Activated CD8-positive, alpha-beta T cell treated with anti-CD3 and anti-CD28 coated beads for 36 hours (primary cell): ENCODE results near the gene NAGA. TPM values are rescaled to one million over a fixed set of nuclear protein-coding genes. Genes with fewer than 3 reads are reported as not detected.
A peak's percentile ranks its signal among the peaks of the same experiment; 100 is the strongest.

ENCODE experiments used
- ATAC-seq: fragments of 200-7000 bp; cut with Tn5 transposase; one replicate; pipeline ENCODE4 v1.10.0; 2021; ENCODE audit warnings: mild to moderate bottlenecking, moderate library complexity
- CTCF ChIA-PET: fragments of 350-600 bp; sonication (Branson Sonifier 250); formaldehyde crosslinking; loops from one replicate; lab custom pipeline; 2021; ENCODE audit warnings: antibody characterized with exemption; lab: Charles Lee
- POLR2A ChIA-PET: fragments of 350-600 bp; sonication (Branson Sonifier 250); formaldehyde crosslinking; loops from one replicate; lab custom pipeline; 2021; ENCODE audit warnings: antibody characterized with exemption; lab: Charles Lee
- DNase-seq: peaks from one replicate; pipeline ENCODE4 v3.0.0-alpha.2; 2020
- H3K27ac Mint-ChIP-seq: one replicate; pipeline ENCODE4 v1.8.0; 2021; ENCODE audit warnings: mild to moderate bottlenecking, mixed read lengths
- H3K27me3 Mint-ChIP-seq: one replicate; pipeline ENCODE4 v1.8.0; 2021; ENCODE audit warnings: mixed read lengths
- H3K36me3 Mint-ChIP-seq: one replicate; pipeline ENCODE4 v1.8.0; 2021; ENCODE audit warnings: low read depth, mixed read lengths
- H3K4me1 Mint-ChIP-seq: one replicate; pipeline ENCODE4 v1.8.0; 2021; ENCODE audit warnings: low read depth, mixed read lengths
- H3K4me3 Mint-ChIP-seq: one replicate; pipeline ENCODE4 v1.8.0; 2021; ENCODE audit warnings: mild to moderate bottlenecking, moderate library complexity, mixed read lengths
- H3K9me3 Mint-ChIP-seq: one replicate; pipeline ENCODE4 v1.8.0; 2021; ENCODE audit warnings: mixed read lengths
- intact Hi-C: fragments of 100-400 bp; cut with micrococcal nuclease; formaldehyde crosslinking; loops from one replicate; pipeline ENCODE4 v1.10.0; 2022
- total RNA-seq, 2 experiments: library from RNA; stranded (reverse); gene quantifications; one replicate each; pipeline ENCODE4 v1.2.3, GENCODE V29; 2021
- TF ChIP-seq, protein P1 (sequence below): fragments of 200-600 bp; IDR thresholded peaks from one replicate; pipeline ENCODE4 v1.8.0; 2022; ENCODE audit warnings: antibody characterized with exemption, mild to moderate bottlenecking

Gene NAGA
- total RNA-seq, 2 experiments from 2014 or later, result 9.3 to 9.4 TPM

- intact Hi-C loops, result loop anchor here (10.0 kb wide), 1 partner anchor 355 kb away; the partner anchor contains the start of gene NFAM1
- Mint-ChIP-seq H3K27me3 (no peaks in the 10 kb centered on the region), H3K9me3 (no peaks in the 10 kb centered on the region), H3K4me3 (peak overlapping the region; percentile 94), H3K36me3 (peaks cover 19% of the 10 kb centered on the region), H3K4me1 (peaks cover 20% of the 10 kb centered on the region), H3K27ac (peak overlapping the region; percentile 95)
- TF ChIP-seq, protein P1, sequence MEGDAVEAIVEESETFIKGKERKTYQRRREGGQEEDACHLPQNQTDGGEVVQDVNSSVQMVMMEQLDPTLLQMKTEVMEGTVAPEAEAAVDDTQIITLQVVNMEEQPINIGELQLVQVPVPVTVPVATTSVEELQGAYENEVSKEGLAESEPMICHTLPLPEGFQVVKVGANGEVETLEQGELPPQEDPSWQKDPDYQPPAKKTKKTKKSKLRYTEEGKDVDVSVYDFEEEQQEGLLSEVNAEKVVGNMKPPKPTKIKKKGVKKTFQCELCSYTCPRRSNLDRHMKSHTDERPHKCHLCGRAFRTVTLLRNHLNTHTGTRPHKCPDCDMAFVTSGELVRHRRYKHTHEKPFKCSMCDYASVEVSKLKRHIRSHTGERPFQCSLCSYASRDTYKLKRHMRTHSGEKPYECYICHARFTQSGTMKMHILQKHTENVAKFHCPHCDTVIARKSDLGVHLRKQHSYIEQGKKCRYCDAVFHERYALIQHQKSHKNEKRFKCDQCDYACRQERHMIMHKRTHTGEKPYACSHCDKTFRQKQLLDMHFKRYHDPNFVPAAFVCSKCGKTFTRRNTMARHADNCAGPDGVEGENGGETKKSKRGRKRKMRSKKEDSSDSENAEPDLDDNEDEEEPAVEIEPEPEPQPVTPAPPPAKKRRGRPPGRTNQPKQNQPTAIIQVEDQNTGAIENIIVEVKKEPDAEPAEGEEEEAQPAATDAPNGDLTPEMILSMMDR, result no peak
- peak; percentile 38 for DNase-seq
- ChIA-PET CTCF (interaction anchor here (1.2 to 2.3 kb wide), 4 partner anchors 10 to 383 kb away, joined by 3 to 8 read pairs (median 4); partner anchors contain the start of gene NDUFA6), POLR2A (interaction anchor here (0.6 to 9.6 kb wide), 8 partner anchors 10 to 396 kb away, joined by 3 to 118 read pairs (median 3); partner anchors contain the start of genes NAGA, NDUFA6 and WBP2NL)
- no peak for ATAC-seq
Observed at GRCh38 chr22:42080287-42080686, 9.7 kb upstream of the NAGA start.

- H3K27ac Mint-ChIP-seq, result peak within 1 kb of the TSS; percentile 95
- CTCF ChIA-PET, result interaction anchor here (0.7 to 2.3 kb wide), 7 partner anchors 11 to 383 kb away, joined by 3 to 8 read pairs (median 4); partner anchors contain the start of gene NDUFA6
Observed at GRCh38 chr22:42079319-42080251, 9.0 kb upstream of the NAGA start, which contains the start of gene SMDT1. Gene SMDT1, plus strand, starts transcription at chr22:42079700. Its CDS starts 69 bp downstream, at chr22:42079769.

DNA sequence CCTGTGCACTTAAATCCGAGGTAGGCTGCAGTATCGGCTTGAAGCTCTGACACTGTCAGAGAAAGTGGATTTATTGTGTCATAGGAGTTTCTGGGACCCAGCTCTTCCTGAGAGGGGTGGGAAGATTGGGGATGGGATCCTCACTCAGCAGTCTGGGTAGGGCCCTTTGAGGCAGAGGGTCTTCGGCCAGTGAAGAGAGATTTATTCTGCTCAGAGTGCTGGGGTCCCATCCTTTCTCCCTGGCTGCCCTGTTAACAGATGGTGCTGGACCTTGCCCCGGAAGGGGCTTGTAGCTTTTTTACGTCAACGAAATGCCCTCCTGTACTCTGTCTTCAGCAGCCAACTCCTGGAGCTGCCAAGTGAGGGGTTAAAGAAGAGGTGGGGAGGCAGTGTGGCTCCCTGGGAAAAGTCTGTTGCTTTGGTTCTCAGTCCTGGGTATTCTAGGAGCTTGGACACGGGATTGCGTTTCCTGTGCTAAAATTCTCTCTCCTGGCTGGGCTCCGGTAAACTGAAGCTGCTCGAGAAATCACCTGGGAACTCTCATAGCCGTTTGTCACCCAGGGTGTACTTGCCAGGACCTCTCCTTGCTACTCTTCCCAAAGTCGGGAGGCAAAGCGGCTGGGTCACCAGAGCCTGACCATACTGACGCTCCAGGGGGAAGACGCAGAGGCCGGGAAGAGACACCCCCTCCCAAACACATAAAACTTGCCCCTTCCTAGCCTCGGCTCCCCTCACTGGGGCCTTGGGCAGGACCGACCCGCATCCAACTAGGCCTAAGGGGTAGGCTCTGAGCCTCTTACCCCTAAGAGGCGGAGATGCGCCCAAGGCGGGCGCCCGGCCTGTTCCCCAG lies 8.1 kb upstream of the NAGA start:
- H3K27me3 Mint-ChIP-seq, result no peaks in the 10 kb centered on the region
- POLR2A ChIA-PET, result interaction anchor here (1.2 to 9.6 kb wide), 8 partner anchors 9 to 366 kb away, joined by 3 to 118 read pairs (median 4); partner anchors contain the start of genes NAGA, NDUFA6 and WBP2NL
- peaks cover 12% of the 10 kb centered on the region for H3K36me3 Mint-ChIP-seq
- ATAC-seq (no peak), DNase-seq (no peak)
- peak overlapping the region; percentile 94 for H3K4me3 Mint-ChIP-seq
- peak overlapping the region; percentile 95 for H3K27ac Mint-ChIP-seq
- CTCF ChIA-PET, result interaction anchor here (0.7 to 2.3 kb wide), 5 partner anchors 9 to 366 kb away, joined by 3 to 8 read pairs (median 4); partner anchors contain the start of gene NDUFA6
- H3K4me1 Mint-ChIP-seq, result peaks cover 24% of the 10 kb centered on the region
- intact Hi-C loops, result loop anchor here (10.0 kb wide), 1 partner anchor 134 kb away; the partner anchor contains the start of gene CENPM
- TF ChIP-seq, protein P1, result no peak
- H3K9me3 Mint-ChIP-seq, result no peaks in the 10 kb centered on the region

More at GRCh38 chr22:42079319-42080251, 9.0 kb upstream of the NAGA start, which contains the start of gene SMDT1:
- POLR2A ChIA-PET, result interaction anchor here (1.1 to 9.6 kb wide), 11 partner anchors 10 to 365 kb away, joined by 3 to 118 read pairs (median 3); partner anchors contain the start of genes NAGA, NDUFA6 and WBP2NL
- intact Hi-C loops, result loop anchor here (10.0 kb wide), 2 partner anchors 135 to 355 kb away; partner anchors contain the start of genes CENPM and NFAM1
- H3K36me3 Mint-ChIP-seq, result peaks cover 17% of the 10 kb centered on the region
- H3K4me1 Mint-ChIP-seq, result peaks cover 23% of the 10 kb centered on the region
- TF ChIP-seq, protein P1, result no peak
- peak within 1 kb of the TSS; percentile 94 for H3K4me3 Mint-ChIP-seq
- no peaks in the 10 kb centered on the region for H3K9me3 Mint-ChIP-seq
- peak; percentile 92 for ATAC-seq
- H3K27me3 Mint-ChIP-seq, result no peaks in the 10 kb centered on the region
- DNase-seq, result peak; percentile 98

GRCh38 chr22:42077486-42078125 lies 7.0 kb upstream of the NAGA start:
- Mint-ChIP-seq H3K27ac (peak overlapping the region; percentile 95), H3K36me3 (peaks cover 10% of the 10 kb centered on the region), H3K4me1 (peaks cover 24% of the 10 kb centered on the region), H3K4me3 (no peak overlapping the region), H3K9me3 (no peaks in the 10 kb centered on the region), H3K27me3 (no peaks in the 10 kb centered on the region)
- TF ChIP-seq, protein P1, result no peak
- CTCF ChIA-PET, result interaction anchor here (1.9 kb wide), 1 partner anchor 367 kb away, joined by 7 read pairs; no protein-coding TSS in a partner anchor
- no peak for DNase-seq
- intact Hi-C loops, result loop anchor here (10.0 kb wide), 1 partner anchor 133 kb away; the partner anchor contains the start of gene CENPM
- POLR2A ChIA-PET, result interaction anchor here (0.9 to 9.6 kb wide), 3 partner anchors 12 to 47 kb away, joined by 3 to 118 read pairs (median 3); partner anchors contain the start of gene NDUFA6
- no peak for ATAC-seq
